ENCODE measurements around the gene NOBOX.

- TF ChIP-seq, protein P1, sequence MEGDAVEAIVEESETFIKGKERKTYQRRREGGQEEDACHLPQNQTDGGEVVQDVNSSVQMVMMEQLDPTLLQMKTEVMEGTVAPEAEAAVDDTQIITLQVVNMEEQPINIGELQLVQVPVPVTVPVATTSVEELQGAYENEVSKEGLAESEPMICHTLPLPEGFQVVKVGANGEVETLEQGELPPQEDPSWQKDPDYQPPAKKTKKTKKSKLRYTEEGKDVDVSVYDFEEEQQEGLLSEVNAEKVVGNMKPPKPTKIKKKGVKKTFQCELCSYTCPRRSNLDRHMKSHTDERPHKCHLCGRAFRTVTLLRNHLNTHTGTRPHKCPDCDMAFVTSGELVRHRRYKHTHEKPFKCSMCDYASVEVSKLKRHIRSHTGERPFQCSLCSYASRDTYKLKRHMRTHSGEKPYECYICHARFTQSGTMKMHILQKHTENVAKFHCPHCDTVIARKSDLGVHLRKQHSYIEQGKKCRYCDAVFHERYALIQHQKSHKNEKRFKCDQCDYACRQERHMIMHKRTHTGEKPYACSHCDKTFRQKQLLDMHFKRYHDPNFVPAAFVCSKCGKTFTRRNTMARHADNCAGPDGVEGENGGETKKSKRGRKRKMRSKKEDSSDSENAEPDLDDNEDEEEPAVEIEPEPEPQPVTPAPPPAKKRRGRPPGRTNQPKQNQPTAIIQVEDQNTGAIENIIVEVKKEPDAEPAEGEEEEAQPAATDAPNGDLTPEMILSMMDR (conservative IDR thresholded peaks at IDR 0.05 in 1 of 2, IDR thresholded peaks at IDR 0.05 in 1 of 2; ENCODE audit: low read depth in 1 of 2, low read length in 2 of 2), result no peak
- no peak for TF ChIP-seq EZH2 (IDR thresholded peaks at IDR 0.05; ENCODE audit: low read length, missing control alignments)
These were observed 12.8 kb upstream of the NOBOX start for GRCh38 chr7:144416341-144416740.
